SK-N-SH treated with all-trans-retinoic acid at 6 μM for 48 hours (cell line): Measurements from ENCODE around the gene DDAH1.

Experiments used
- ARNTL ChIP-seq: fragments of 450-650 bp; formaldehyde crosslinking; IDR thresholded peaks from 2 replicates; pipeline ENCODE4 v1.5.0; 2020; ENCODE audit warnings: low read depth, mild to moderate bottlenecking, moderate library complexity, borderline replicate concordance
- CREB5 ChIP-seq: fragments of 250-450 bp; sonication (Bioruptor Pico); IDR thresholded peaks from 2 replicates; pipeline ENCODE4 v1.5.1; 2020; ENCODE audit warnings: low read depth, mild to moderate bottlenecking, moderate library complexity
- PATZ1 ChIP-seq: fragments of 250-450 bp; sonication (Bioruptor Pico); IDR thresholded peaks from 2 replicates; pipeline ENCODE4 v1.8.0; 2020; ENCODE audit warnings: mild to moderate bottlenecking, moderate library complexity, borderline replicate concordance
- PPARA ChIP-seq: fragments of 250-450 bp; sonication (Bioruptor Pico); IDR thresholded peaks from 2 replicates; pipeline ENCODE4 v1.5.0; 2020; ENCODE audit warnings: mild to moderate bottlenecking, borderline replicate concordance
- ZNF565 ChIP-seq: fragments of 450-650 bp; formaldehyde crosslinking; conservative IDR thresholded peaks from 2 replicates; pipeline ENCODE4 v1.5.0; 2020; ENCODE audit warnings: low read depth, mild to moderate bottlenecking, moderate library complexity
- ZNF8 ChIP-seq: fragments of 450-650 bp; formaldehyde crosslinking; IDR thresholded peaks from 2 replicates; pipeline ENCODE4 v1.5.0; 2020; ENCODE audit warnings: mild to moderate bottlenecking, moderate library complexity

- TF ChIP-seq ZNF8 (CRISPR knock-in tag) = no peak
- no peak for TF ChIP-seq PPARA (CRISPR knock-in tag)
- no peak for TF ChIP-seq CREB5
- TF ChIP-seq PATZ1 (CRISPR knock-in tag) = no peak
- no peak for TF ChIP-seq ARNTL (CRISPR knock-in tag)
- no peak for TF ChIP-seq ZNF565 (CRISPR knock-in tag)
Observed at GRCh38 chr1:85296980-85297379, 168.0 kb downstream of the DDAH1 start.
